Activated naive CD4-positive, alpha-beta T cell treated with anti-CD3 and anti-CD28 coated beads, Interleukin-2, amount 10 ng/mL, durations not matched to agents 7 days and 5 days (primary cell): ENCODE measurements around the gene MYOF.

Source experiments
- CTCF ChIA-PET: fragments of 350-600 bp; sonication (Branson Sonifier 250); formaldehyde crosslinking; loops from one replicate; lab custom pipeline; 2021; ENCODE audit warnings: antibody characterized with exemption; lab: Charles Lee
- DNase-seq: peaks from one replicate; pipeline ENCODE4 v3.0.0-alpha.2; 2020
- H3K27ac Mint-ChIP-seq: one replicate; pipeline ENCODE4 v1.8.0; 2021; ENCODE audit warnings: mild to moderate bottlenecking, moderate library complexity, mixed read lengths
- H3K27me3 Mint-ChIP-seq: one replicate; pipeline ENCODE4 v1.8.0; 2021; ENCODE audit warnings: mild to moderate bottlenecking, mixed read lengths
- H3K36me3 Mint-ChIP-seq: one replicate; pipeline ENCODE4 v1.8.0; 2021; ENCODE audit warnings: mixed read lengths
- H3K4me1 Mint-ChIP-seq: one replicate; pipeline ENCODE4 v1.8.0; 2021; ENCODE audit warnings: mixed read lengths
- H3K4me3 Mint-ChIP-seq: one replicate; pipeline ENCODE4 v1.8.0; 2021; ENCODE audit warnings: mild to moderate bottlenecking, moderate library complexity, mixed read lengths
- H3K9me3 Mint-ChIP-seq: one replicate; pipeline ENCODE4 v1.8.0; 2021; ENCODE audit warnings: mixed read lengths

MYOF gene, protein sequence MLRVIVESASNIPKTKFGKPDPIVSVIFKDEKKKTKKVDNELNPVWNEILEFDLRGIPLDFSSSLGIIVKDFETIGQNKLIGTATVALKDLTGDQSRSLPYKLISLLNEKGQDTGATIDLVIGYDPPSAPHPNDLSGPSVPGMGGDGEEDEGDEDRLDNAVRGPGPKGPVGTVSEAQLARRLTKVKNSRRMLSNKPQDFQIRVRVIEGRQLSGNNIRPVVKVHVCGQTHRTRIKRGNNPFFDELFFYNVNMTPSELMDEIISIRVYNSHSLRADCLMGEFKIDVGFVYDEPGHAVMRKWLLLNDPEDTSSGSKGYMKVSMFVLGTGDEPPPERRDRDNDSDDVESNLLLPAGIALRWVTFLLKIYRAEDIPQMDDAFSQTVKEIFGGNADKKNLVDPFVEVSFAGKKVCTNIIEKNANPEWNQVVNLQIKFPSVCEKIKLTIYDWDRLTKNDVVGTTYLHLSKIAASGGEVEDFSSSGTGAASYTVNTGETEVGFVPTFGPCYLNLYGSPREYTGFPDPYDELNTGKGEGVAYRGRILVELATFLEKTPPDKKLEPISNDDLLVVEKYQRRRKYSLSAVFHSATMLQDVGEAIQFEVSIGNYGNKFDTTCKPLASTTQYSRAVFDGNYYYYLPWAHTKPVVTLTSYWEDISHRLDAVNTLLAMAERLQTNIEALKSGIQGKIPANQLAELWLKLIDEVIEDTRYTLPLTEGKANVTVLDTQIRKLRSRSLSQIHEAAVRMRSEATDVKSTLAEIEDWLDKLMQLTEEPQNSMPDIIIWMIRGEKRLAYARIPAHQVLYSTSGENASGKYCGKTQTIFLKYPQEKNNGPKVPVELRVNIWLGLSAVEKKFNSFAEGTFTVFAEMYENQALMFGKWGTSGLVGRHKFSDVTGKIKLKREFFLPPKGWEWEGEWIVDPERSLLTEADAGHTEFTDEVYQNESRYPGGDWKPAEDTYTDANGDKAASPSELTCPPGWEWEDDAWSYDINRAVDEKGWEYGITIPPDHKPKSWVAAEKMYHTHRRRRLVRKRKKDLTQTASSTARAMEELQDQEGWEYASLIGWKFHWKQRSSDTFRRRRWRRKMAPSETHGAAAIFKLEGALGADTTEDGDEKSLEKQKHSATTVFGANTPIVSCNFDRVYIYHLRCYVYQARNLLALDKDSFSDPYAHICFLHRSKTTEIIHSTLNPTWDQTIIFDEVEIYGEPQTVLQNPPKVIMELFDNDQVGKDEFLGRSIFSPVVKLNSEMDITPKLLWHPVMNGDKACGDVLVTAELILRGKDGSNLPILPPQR (N-terminal part only)

GRCh38 chr10:93482145-93482834 lies at the start of gene MYOF:
TSS of gene MYOF (minus strand) at chr10:93482334. CDS start at chr10:93482194, 140 bp downstream.
- Mint-ChIP-seq H3K9me3 (no peaks in the 10 kb centered on the region), H3K4me1 (peaks cover 14% of the 10 kb centered on the region), H3K4me3 (peak within 1 kb of the TSS; percentile 80), H3K36me3 (no peaks in the 10 kb centered on the region), H3K27me3 (peaks cover 23% of the 10 kb centered on the region), H3K27ac (no peak within 1 kb of the TSS)
- peak; percentile 68 for DNase-seq
- CTCF ChIA-PET: interaction anchor here (0.6 to 16.8 kb wide), 27 partner anchors 9 to 519 kb away, joined by 3 to 533 read pairs (median 4); partner anchors contain the start of genes CEP55 and CYP26A1

GRCh38 chr10:93518531-93518930 lies 36.4 kb upstream of the MYOF start:
- H3K9me3 Mint-ChIP-seq: peaks cover 6% of the 10 kb centered on the region
- no peak overlapping the region for H3K4me3 Mint-ChIP-seq
- no peaks in the 10 kb centered on the region for H3K4me1 Mint-ChIP-seq
- no peak for DNase-seq
- H3K27ac Mint-ChIP-seq: no peak overlapping the region
- CTCF ChIA-PET: interaction anchor here (1.0 kb wide), 1 partner anchor 142 kb away, joined by 3 read pairs; no protein-coding TSS in a partner anchor
- peaks cover 77% of the 10 kb centered on the region for H3K36me3 Mint-ChIP-seq
- no peaks in the 10 kb centered on the region for H3K27me3 Mint-ChIP-seq

DNA sequence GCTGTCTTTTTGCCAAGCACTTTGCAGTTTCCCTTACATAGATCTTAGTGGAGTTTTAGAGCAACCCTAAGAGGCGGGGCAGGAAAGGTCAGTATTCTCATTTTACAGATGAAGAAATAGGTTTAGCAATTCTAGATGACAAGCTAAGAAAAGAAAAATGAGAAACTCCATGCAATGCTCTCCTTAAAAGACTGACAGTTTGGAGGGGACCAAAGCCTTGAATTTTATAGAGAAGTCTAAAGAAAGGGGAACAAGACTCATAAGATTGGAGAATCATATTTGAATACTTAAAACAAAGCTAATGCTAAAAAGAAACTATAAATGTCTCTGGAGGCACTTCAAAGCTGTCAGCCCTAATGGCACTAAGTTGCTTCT lies 33.9 kb upstream of the MYOF start:
- Mint-ChIP-seq H3K27me3 (no peaks in the 10 kb centered on the region), H3K9me3 (no peaks in the 10 kb centered on the region), H3K36me3 (peaks cover 57% of the 10 kb centered on the region), H3K4me3 (no peak overlapping the region), H3K4me1 (peaks cover 2% of the 10 kb centered on the region), H3K27ac (no peak overlapping the region)
- no peak for DNase-seq
- CTCF ChIA-PET: interaction anchor here (1.4 kb wide), 1 partner anchor 140 kb away, joined by 3 read pairs; no protein-coding TSS in a partner anchor

GRCh38 chr10:93515071-93516005 lies 33.2 kb upstream of the MYOF start:
- H3K4me3 Mint-ChIP-seq: no peak overlapping the region
- DNase-seq: no peak
- no peaks in the 10 kb centered on the region for H3K9me3 Mint-ChIP-seq

GRCh38 chr10:93514521-93514920 lies 32.4 kb upstream of the MYOF start:
- H3K4me3 Mint-ChIP-seq: no peak overlapping the region
- CTCF ChIA-PET: interaction anchor here (1.4 to 6.6 kb wide), 2 partner anchors 28 to 138 kb away, joined by 3 to 103 read pairs; partner anchors contain the start of gene MYOF
- no peaks in the 10 kb centered on the region for H3K27me3 Mint-ChIP-seq
- peaks cover 48% of the 10 kb centered on the region for H3K36me3 Mint-ChIP-seq
- peaks cover 2% of the 10 kb centered on the region for H3K4me1 Mint-ChIP-seq
- no peak overlapping the region for H3K27ac Mint-ChIP-seq
- no peak for DNase-seq
- H3K9me3 Mint-ChIP-seq: no peaks in the 10 kb centered on the region

More at GRCh38 chr10:93515071-93516005, 33.2 kb upstream of the MYOF start:
- CTCF ChIA-PET: interaction anchor here (1.4 kb wide), 1 partner anchor 139 kb away, joined by 3 read pairs; no protein-coding TSS in a partner anchor
- H3K27ac Mint-ChIP-seq: no peak overlapping the region
- H3K27me3 Mint-ChIP-seq: no peaks in the 10 kb centered on the region
- peaks cover 2% of the 10 kb centered on the region for H3K4me1 Mint-ChIP-seq
- H3K36me3 Mint-ChIP-seq: peaks cover 54% of the 10 kb centered on the region

DNA sequence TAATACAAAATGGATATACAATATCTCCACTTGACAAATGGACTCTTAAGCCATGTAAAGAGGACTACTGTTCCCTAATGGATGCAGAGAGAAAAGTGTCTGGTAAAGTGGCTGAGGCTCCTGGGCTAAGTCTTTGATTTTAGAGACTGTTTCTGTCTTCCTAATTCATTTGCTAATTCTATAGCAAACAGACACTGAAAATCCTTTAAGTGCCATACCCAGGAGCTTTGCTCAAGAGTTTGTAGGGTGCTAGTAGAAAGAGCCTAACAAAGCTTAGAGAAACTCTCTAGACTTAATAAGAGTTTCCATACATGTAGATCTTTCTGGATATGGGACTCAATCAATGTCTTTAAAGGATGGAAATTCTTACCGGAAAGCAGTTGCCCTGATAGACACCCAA lies 31.0 kb upstream of the MYOF start:
- Mint-ChIP-seq H3K36me3 (peaks cover 42% of the 10 kb centered on the region), H3K4me3 (no peak overlapping the region), H3K9me3 (no peaks in the 10 kb centered on the region), H3K27me3 (no peaks in the 10 kb centered on the region), H3K4me1 (peaks cover 2% of the 10 kb centered on the region), H3K27ac (no peak overlapping the region)
- CTCF ChIA-PET: interaction anchor here (0.6 to 6.7 kb wide), 6 partner anchors 27 to 433 kb away, joined by 3 to 103 read pairs (median 4); partner anchors contain the start of gene MYOF
- DNase-seq: no peak

GRCh38 chr10:93512565-93512964 lies 30.4 kb upstream of the MYOF start:
- DNase-seq: no peak
- Mint-ChIP-seq H3K9me3 (no peaks in the 10 kb centered on the region), H3K4me1 (peaks cover 2% of the 10 kb centered on the region), H3K27me3 (no peaks in the 10 kb centered on the region), H3K36me3 (peaks cover 45% of the 10 kb centered on the region), H3K4me3 (no peak overlapping the region), H3K27ac (no peak overlapping the region)
- CTCF ChIA-PET: interaction anchor here (0.7 to 6.7 kb wide), 10 partner anchors 10 to 432 kb away, joined by 3 to 103 read pairs (median 4); partner anchors contain the start of gene MYOF

- CTCF ChIA-PET: interaction anchor here (1.0 to 6.7 kb wide), 7 partner anchors 10 to 169 kb away, joined by 3 to 103 read pairs (median 14); partner anchors contain the start of genes CEP55 and MYOF
Measured at GRCh38 chr10:93509816-93510215, 27.7 kb upstream of the MYOF start.

DNA sequence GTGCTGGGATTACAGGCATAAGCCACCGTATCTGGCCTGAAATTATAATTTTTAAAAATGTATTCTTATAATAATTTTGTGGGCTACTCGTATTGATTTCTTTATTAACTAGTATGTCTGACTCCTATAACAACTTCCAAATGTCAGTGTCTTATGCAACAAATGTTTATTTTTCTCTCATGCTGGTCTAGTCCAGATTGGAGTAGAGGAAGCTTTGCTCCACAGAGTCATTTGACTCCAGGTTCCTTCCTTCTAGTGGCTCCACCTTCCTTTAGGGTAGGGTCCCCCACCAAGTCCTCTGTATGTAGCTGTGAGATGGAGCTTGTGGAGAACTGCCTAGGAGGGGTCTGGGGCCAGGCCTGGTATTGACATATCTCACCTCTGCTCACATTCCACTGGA lies 22.9 kb upstream of the MYOF start:
- Mint-ChIP-seq H3K4me1 (peaks cover 31% of the 10 kb centered on the region), H3K4me3 (no peak overlapping the region), H3K27ac (no peak overlapping the region), H3K36me3 (peaks cover 53% of the 10 kb centered on the region), H3K9me3 (no peaks in the 10 kb centered on the region), H3K27me3 (no peaks in the 10 kb centered on the region)
- CTCF ChIA-PET: interaction anchor here (2.4 kb wide), 1 partner anchor 129 kb away, joined by 7 read pairs; no protein-coding TSS in a partner anchor
- DNase-seq: no peak

More at GRCh38 chr10:93509816-93510215, 27.7 kb upstream of the MYOF start:
- Mint-ChIP-seq H3K36me3 (peaks cover 37% of the 10 kb centered on the region), H3K9me3 (no peaks in the 10 kb centered on the region), H3K4me1 (peaks cover 2% of the 10 kb centered on the region), H3K27me3 (no peaks in the 10 kb centered on the region), H3K27ac (peak overlapping the region; percentile 2), H3K4me3 (no peak overlapping the region)
- DNase-seq: no peak

GRCh38 chr10:93503075-93503474 lies 20.9 kb upstream of the MYOF start:
- H3K4me1 Mint-ChIP-seq: peaks cover 49% of the 10 kb centered on the region
- CTCF ChIA-PET: interaction anchor here (0.5 to 2.1 kb wide), 7 partner anchors 9 to 127 kb away, joined by 3 to 13 read pairs (median 4); partner anchors contain the start of gene MYOF
- H3K36me3 Mint-ChIP-seq: peaks cover 59% of the 10 kb centered on the region
- no peaks in the 10 kb centered on the region for H3K27me3 Mint-ChIP-seq
- peak overlapping the region; percentile 87 for H3K27ac Mint-ChIP-seq
- peak overlapping the region; percentile 24 for H3K4me3 Mint-ChIP-seq
- DNase-seq: no peak
- no peaks in the 10 kb centered on the region for H3K9me3 Mint-ChIP-seq

- CTCF ChIA-PET: interaction anchor here (0.8 to 2.1 kb wide), 3 partner anchors 10 to 124 kb away, joined by 3 to 13 read pairs (median 4); no protein-coding TSS in a partner anchor
- H3K4me1 Mint-ChIP-seq: peaks cover 59% of the 10 kb centered on the region
- no peaks in the 10 kb centered on the region for H3K9me3 Mint-ChIP-seq
- H3K36me3 Mint-ChIP-seq: peaks cover 54% of the 10 kb centered on the region
- no peak overlapping the region for H3K4me3 Mint-ChIP-seq
- no peak for DNase-seq
- no peaks in the 10 kb centered on the region for H3K27me3 Mint-ChIP-seq
- peak overlapping the region; percentile 5 for H3K27ac Mint-ChIP-seq
Measured at GRCh38 chr10:93501650-93502049, 19.5 kb upstream of the MYOF start.
